ENCODE data around the gene BABAM1.

The BABAM1 gene

GRCh38 chr19:17279436-17279835 is 12.2 kb downstream of the BABAM1 start:
- no peaks in the 10 kb centered on the region for H3K9me3 ChIP-seq (ENCODE audit: control insufficient read depth, insufficient read depth, low read depth, low read length)
- peaks cover 51% of the 10 kb centered on the region for H3K36me3 ChIP-seq (ENCODE audit: control insufficient read depth, insufficient read depth, low read length)

DNA sequence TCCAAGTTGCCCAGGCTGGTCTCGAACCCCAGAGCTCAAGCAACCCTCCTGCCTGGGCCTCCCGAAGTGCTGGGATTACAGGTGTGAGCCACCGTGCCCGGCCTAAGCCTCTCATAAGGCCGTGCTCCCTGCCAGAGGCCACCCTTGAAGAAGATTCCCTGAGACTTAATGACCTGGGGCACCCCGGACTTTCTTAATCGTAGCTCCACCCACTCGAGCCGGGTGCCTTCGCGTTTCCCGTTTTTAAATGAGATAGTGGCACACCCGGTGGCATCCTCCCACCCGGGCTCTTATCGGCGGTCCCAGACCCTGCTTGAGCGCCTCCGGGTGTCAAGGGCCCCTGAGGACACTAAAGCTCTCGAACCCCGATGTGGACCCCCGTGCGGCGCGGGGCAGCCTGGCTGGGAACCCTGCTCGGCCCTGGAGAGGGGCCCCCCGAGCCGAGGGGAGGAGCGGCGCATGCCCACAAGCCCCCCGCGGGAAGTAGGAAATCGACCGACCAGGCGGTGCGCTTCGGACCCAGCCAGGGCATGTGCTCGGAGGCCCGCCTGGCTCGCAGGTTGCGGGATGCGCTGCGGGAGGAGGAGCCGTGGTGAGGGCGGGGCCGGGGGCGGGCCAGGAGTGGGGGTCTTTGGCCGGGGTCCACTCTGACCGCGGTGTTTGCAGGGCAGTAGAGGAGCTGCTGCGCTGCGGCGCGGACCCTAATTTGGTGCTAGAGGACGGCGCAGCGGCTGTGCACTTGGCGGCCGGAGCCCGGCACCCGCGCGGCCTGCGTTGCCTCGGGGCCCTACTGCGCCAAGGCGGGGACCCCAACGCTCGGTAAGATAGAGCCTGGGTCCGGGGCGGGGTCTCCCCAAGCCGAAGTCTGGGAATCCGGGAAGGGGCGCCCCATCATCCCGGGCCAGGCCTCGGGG is 14.4 kb downstream of the BABAM1 start, which contains the start of gene ANKLE1:
ANKLE1 (plus strand) TSS at position 511 of the 914 bp plus-strand sequence; CDS start at position 531, 20 bp downstream.
- Histone ChIP-seq H3K27me3 (ENCODE audit: control insufficient read depth, insufficient read depth, low read length) (peaks cover 12% of the 10 kb centered on the region; the same call in 1 of the 2 replicates), H3K9me3 (ENCODE audit: control insufficient read depth, insufficient read depth, low read depth, low read length) (peaks cover 5% of the 10 kb centered on the region; the same call in 1 of the 2 replicates), H3K36me3 (ENCODE audit: control insufficient read depth, insufficient read depth, low read length) (peaks cover 36% of the 10 kb centered on the region), H3K4me1 (ENCODE audit: control insufficient read depth, insufficient read depth, low read length) (peaks cover 6% of the 10 kb centered on the region; the same call in 1 of the 2 replicates), H3K4me3 (ENCODE audit: low read depth, low read length) (peak within 1 kb of the TSS; percentile 44), H3K27ac (ENCODE audit: low read depth, low read length) (no peak within 1 kb of the TSS), H3K9ac (ENCODE audit: low read length) (peak within 1 kb of the TSS; percentile 14)

More at GRCh38 chr19:17279436-17279835, 12.2 kb downstream of the BABAM1 start:
- Histone ChIP-seq H3K4me3 (ENCODE audit: low read depth, low read length) (no peak overlapping the region), H3K4me1 (ENCODE audit: control insufficient read depth, insufficient read depth, low read length) (peaks cover 6% of the 10 kb centered on the region; the same call in 1 of the 2 replicates), H3K9ac (ENCODE audit: low read length) (no peak overlapping the region), H3K27ac (ENCODE audit: low read depth, low read length) (no peak overlapping the region), H3K27me3 (ENCODE audit: control insufficient read depth, insufficient read depth, low read length) (peaks cover 12% of the 10 kb centered on the region; the same call in 1 of the 2 replicates)

- peaks cover 12% of the 10 kb centered on the region; the same call in 1 of the 2 replicates for H3K27me3 ChIP-seq (ENCODE audit: control insufficient read depth, insufficient read depth, low read length)
- H3K36me3 ChIP-seq (ENCODE audit: control insufficient read depth, insufficient read depth, low read length) = peaks cover 28% of the 10 kb centered on the region
- H3K9ac ChIP-seq (ENCODE audit: low read length) = peak overlapping the region; percentile 14
- H3K4me3 ChIP-seq (ENCODE audit: low read depth, low read length) = peak overlapping the region; percentile 44
- no peak overlapping the region for H3K27ac ChIP-seq (ENCODE audit: low read depth, low read length)
- peaks cover 6% of the 10 kb centered on the region; the same call in 1 of the 2 replicates for H3K4me1 ChIP-seq (ENCODE audit: control insufficient read depth, insufficient read depth, low read length)
- H3K9me3 ChIP-seq (ENCODE audit: control insufficient read depth, insufficient read depth, low read depth, low read length) = peaks cover 5% of the 10 kb centered on the region; the same call in 1 of the 2 replicates
Observed at GRCh38 chr19:17282488-17283125, 15.4 kb downstream of the BABAM1 start.

DNA sequence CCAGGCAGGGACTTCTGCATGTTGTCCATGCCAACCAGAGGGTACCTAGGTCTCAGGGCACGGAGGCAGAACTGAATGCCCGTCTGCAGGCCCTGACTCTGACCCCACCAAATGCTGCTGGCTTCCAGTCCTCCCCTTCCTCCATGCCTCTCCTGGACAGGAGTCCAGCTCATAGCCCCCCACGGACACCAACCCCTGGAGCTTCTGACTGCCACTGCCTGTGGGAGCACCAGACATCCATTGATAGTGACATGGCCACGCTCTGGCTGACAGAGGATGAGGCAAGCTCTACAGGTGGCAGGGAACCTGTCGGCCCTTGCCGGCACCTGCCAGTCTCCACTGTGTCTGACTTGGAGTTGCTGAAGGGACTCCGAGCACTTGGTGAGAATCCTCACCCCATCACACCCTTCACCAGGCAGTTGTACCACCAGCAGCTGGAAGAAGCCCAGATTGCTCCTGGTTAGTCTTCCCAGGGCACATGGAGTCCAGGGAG is 16.3 kb downstream of the BABAM1 start:
- Histone ChIP-seq H3K9ac (ENCODE audit: low read length) (no peak overlapping the region), H3K36me3 (ENCODE audit: control insufficient read depth, insufficient read depth, low read length) (peaks cover 25% of the 10 kb centered on the region), H3K27ac (ENCODE audit: low read depth, low read length) (no peak overlapping the region)

DNA sequence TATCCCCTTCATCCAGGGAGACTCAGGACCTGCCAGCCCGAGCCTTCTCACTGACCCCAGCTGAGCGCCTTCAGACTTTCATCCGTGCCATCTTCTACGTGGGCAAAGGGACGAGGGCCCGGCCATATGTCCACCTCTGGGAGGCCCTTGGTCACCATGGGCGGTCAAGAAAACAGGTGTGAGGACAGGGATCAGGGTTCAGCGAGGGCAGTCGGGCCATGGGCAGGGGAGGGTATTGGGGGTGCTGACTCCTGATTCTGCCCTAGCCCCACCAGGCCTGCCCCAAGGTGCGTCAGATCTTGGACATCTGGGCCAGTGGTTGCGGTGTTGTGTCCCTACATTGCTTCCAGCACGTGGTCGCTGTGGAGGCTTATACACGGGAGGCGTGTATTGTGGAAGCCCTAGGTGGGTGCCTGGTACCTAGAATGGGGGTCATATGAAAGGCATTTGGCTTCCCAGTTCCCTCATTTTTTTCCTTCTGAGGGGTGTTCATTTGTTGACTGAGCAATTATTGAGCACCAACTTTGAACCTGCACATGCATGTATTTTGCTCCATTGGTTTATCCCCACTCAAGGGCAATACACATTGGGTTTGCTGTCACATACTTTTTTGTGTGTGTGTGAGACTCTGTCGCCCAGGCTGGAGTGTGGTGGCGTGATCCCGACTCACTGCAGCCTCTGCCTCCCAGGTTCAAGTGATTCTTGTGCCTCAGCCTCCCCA is 18.3 kb downstream of the BABAM1 start:
- Histone ChIP-seq H3K9ac (ENCODE audit: low read length) (no peak overlapping the region), H3K27ac (ENCODE audit: low read depth, low read length) (no peak overlapping the region), H3K9me3 (ENCODE audit: control insufficient read depth, insufficient read depth, low read depth, low read length) (peaks cover 5% of the 10 kb centered on the region; the same call in 1 of the 2 replicates), H3K36me3 (ENCODE audit: control insufficient read depth, insufficient read depth, low read length) (peaks cover 12% of the 10 kb centered on the region), H3K27me3 (ENCODE audit: control insufficient read depth, insufficient read depth, low read length) (peaks cover 12% of the 10 kb centered on the region; the same call in 1 of the 2 replicates), H3K4me3 (ENCODE audit: low read depth, low read length) (no peak overlapping the region), H3K4me1 (ENCODE audit: control insufficient read depth, insufficient read depth, low read length) (peaks cover 6% of the 10 kb centered on the region; the same call in 1 of the 2 replicates)

More for the DNA sequence above, 16.3 kb downstream of the BABAM1 start:
- peaks cover 12% of the 10 kb centered on the region; the same call in 1 of the 2 replicates for H3K27me3 ChIP-seq (ENCODE audit: control insufficient read depth, insufficient read depth, low read length)
- H3K9me3 ChIP-seq (ENCODE audit: control insufficient read depth, insufficient read depth, low read depth, low read length) = peaks cover 5% of the 10 kb centered on the region; the same call in 1 of the 2 replicates
- H3K4me3 ChIP-seq (ENCODE audit: low read depth, low read length) = no peak overlapping the region
- peaks cover 6% of the 10 kb centered on the region; the same call in 1 of the 2 replicates for H3K4me1 ChIP-seq (ENCODE audit: control insufficient read depth, insufficient read depth, low read length)

DNA sequence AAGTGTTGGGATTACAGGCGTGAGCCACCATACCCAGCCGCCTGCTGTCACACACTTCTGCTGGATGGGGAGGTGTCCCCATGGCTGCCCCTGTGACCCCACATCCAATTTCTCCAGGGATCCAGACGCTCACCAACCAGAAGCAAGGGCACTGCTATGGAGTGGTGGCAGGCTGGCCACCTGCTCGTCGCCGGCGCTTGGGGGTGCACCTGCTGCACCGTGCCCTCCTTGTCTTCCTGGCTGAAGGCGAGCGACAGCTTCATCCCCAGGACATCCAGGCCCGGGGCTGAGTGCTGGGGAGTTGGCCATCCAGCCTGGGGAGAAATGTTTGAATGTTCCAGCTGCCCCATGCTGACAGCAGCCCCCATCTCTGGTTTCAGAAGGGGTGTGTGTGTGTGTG is 19.0 kb downstream of the BABAM1 start:
- no peak overlapping the region for H3K27ac ChIP-seq (ENCODE audit: low read depth, low read length)
- peaks cover 12% of the 10 kb centered on the region for H3K36me3 ChIP-seq (ENCODE audit: control insufficient read depth, insufficient read depth, low read length)
- H3K9ac ChIP-seq (ENCODE audit: low read length) = no peak overlapping the region
- H3K4me3 ChIP-seq (ENCODE audit: low read depth, low read length) = no peak overlapping the region
- peaks cover 6% of the 10 kb centered on the region; the same call in 1 of the 2 replicates for H3K4me1 ChIP-seq (ENCODE audit: control insufficient read depth, insufficient read depth, low read length)
- peaks cover 5% of the 10 kb centered on the region; the same call in 1 of the 2 replicates for H3K9me3 ChIP-seq (ENCODE audit: control insufficient read depth, insufficient read depth, low read depth, low read length)
- H3K27me3 ChIP-seq (ENCODE audit: control insufficient read depth, insufficient read depth, low read length) = peaks cover 11% of the 10 kb centered on the region; the same call in 1 of the 2 replicates

DNA sequence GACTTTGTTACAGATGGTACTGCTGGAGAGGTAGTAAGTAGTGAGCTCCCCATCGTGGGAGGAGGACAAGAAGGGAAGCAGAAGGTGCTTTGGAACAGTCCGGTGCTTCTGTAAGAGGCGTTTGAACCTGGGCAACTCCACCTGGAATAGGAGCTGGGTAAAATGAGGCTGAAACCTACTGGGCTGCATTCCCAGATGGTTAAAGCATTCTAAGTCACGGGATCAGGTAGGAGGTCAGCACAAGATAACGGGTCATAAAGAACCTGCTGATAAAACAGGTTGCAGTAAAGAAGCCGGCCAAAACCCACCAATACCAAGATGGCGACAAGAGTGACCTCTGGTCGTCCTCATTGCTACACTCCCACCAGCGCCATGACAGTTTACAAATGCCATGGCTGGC is 19.5 kb downstream of the BABAM1 start:
- Histone ChIP-seq H3K4me3 (ENCODE audit: low read depth, low read length) (no peak overlapping the region), H3K4me1 (ENCODE audit: control insufficient read depth, insufficient read depth, low read length) (peaks cover 6% of the 10 kb centered on the region; the same call in 1 of the 2 replicates), H3K27me3 (ENCODE audit: control insufficient read depth, insufficient read depth, low read length) (peaks cover 6% of the 10 kb centered on the region; the same call in 1 of the 2 replicates), H3K27ac (ENCODE audit: low read depth, low read length) (no peak overlapping the region), H3K9me3 (ENCODE audit: control insufficient read depth, insufficient read depth, low read depth, low read length) (peaks cover 5% of the 10 kb centered on the region; the same call in 1 of the 2 replicates), H3K36me3 (ENCODE audit: control insufficient read depth, insufficient read depth, low read length) (peaks cover 12% of the 10 kb centered on the region), H3K9ac (ENCODE audit: low read length) (no peak overlapping the region)

DNA sequence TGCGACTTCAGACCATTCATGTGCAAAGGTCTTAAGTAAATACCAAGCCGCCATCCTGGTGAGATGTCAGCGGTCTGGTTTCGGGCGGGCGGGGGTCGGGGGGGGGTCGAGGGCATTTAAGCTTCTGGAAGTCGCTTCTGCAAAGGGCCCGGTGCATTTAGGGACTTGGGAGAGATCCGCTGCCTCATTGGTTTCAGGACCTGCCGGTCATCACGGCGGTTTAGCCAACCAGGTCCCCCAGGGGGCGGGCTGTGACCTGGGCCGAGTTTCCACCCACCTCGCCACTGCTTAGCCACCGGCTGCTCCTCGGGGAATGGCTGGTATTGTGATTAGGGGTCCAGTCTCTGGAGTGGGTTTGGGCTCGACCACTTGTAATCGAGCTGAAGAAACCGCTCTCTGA is 22.2 kb downstream of the BABAM1 start:
- Histone ChIP-seq H3K27ac (ENCODE audit: low read depth, low read length) (no peak overlapping the region), H3K4me1 (ENCODE audit: control insufficient read depth, insufficient read depth, low read length) (peaks cover 8% of the 10 kb centered on the region), H3K9ac (ENCODE audit: low read length) (no peak overlapping the region), H3K9me3 (ENCODE audit: control insufficient read depth, insufficient read depth, low read depth, low read length) (peaks cover 5% of the 10 kb centered on the region; the same call in 1 of the 2 replicates), H3K36me3 (ENCODE audit: control insufficient read depth, insufficient read depth, low read length) (peaks cover 6% of the 10 kb centered on the region), H3K27me3 (ENCODE audit: control insufficient read depth, insufficient read depth, low read length) (no peaks in the 10 kb centered on the region), H3K4me3 (ENCODE audit: low read depth, low read length) (no peak overlapping the region)

GRCh38 chr19:17292301-17293074 is 25.2 kb downstream of the BABAM1 start:
- peak overlapping the region; percentile 68 for H3K9ac ChIP-seq (ENCODE audit: low read length)
- no peak overlapping the region for H3K27ac ChIP-seq (ENCODE audit: low read depth, low read length)
- peaks cover 11% of the 10 kb centered on the region for H3K4me1 ChIP-seq (ENCODE audit: control insufficient read depth, insufficient read depth, low read length)
- H3K36me3 ChIP-seq (ENCODE audit: control insufficient read depth, insufficient read depth, low read length) = peaks cover 7% of the 10 kb centered on the region
- no peaks in the 10 kb centered on the region for H3K9me3 ChIP-seq (ENCODE audit: control insufficient read depth, insufficient read depth, low read depth, low read length)
- no peaks in the 10 kb centered on the region for H3K27me3 ChIP-seq (ENCODE audit: control insufficient read depth, insufficient read depth, low read length)
- H3K4me3 ChIP-seq (ENCODE audit: low read depth, low read length) = peak overlapping the region; percentile 67
